ENCODE measurements around the gene MYO3B.

DNA sequence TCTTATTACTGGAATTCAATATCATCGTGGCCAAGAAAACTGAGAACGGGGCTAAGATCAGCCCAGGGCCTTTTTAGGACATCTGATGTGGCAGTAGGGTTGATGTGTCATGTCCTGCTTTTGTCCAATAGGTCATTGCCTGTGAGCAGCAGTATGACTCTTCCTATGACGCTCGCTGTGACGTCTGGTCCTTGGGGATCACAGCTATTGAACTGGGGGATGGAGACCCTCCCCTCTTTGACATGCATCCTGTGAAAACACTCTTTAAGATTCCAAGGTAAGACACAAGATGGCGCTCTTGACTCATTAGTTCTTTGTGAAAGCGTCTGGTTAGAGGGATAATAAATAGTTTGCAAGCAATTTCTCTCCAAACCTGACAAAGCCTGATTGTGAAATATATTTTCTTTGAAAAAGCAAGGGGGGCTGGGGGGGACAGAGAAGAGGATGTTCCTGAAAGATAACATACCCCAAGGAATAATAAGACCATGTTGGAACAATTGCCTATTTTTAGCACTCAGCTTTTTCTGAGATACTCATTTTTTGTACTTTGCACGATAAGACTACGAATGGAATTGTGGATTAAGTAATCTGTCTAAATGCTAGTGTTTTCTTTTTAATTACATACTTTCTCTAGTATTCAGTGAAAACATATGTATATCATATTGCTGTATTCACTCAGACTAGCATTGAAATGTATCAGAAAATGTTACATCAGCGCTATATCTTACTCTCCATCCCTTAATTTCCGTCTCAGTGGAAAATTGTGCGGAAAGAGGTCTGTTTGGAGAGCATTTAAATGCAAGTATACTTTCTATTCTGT is 58.1 kb downstream of the MYO3B start:
- TF ChIP-seq, protein P1, sequence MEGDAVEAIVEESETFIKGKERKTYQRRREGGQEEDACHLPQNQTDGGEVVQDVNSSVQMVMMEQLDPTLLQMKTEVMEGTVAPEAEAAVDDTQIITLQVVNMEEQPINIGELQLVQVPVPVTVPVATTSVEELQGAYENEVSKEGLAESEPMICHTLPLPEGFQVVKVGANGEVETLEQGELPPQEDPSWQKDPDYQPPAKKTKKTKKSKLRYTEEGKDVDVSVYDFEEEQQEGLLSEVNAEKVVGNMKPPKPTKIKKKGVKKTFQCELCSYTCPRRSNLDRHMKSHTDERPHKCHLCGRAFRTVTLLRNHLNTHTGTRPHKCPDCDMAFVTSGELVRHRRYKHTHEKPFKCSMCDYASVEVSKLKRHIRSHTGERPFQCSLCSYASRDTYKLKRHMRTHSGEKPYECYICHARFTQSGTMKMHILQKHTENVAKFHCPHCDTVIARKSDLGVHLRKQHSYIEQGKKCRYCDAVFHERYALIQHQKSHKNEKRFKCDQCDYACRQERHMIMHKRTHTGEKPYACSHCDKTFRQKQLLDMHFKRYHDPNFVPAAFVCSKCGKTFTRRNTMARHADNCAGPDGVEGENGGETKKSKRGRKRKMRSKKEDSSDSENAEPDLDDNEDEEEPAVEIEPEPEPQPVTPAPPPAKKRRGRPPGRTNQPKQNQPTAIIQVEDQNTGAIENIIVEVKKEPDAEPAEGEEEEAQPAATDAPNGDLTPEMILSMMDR (IDR thresholded peaks at IDR 0.05) = peak in 3 of 4 experiments; percentile 46 to 49 (median 49)
- TF ChIP-seq POLR2A (IDR thresholded peaks at IDR 0.05) (no peak), POLR2AphosphoS5 (IDR thresholded peaks at IDR 0.05) (no peak)

Measured in prostate gland (tissue), 2 donors.